Measurements from ENCODE around the gene ZNF319.

Gene ZNF319

GRCh38 chr16:58042886-58043515, 42.5 kb upstream of the ZNF319 start:
- H3K79me2 ChIP-seq (ENCODE audit: control insufficient read depth, insufficient read depth, low read length, unreplicated experiment) = no peaks in the 10 kb centered on the region
- no peaks in the 10 kb centered on the region for H3K4me1 ChIP-seq (ENCODE audit: control insufficient read depth, insufficient read depth, low read length, unreplicated experiment)
- no peaks in the 10 kb centered on the region for H3K27me3 ChIP-seq (ENCODE audit: insufficient read depth, low read length)
- H3K36me3 ChIP-seq (ENCODE audit: insufficient read depth, low read length) = no peaks in the 10 kb centered on the region
- no peak overlapping the region for H2AFZ ChIP-seq (ENCODE audit: low read length, unreplicated experiment)
- H3K27ac ChIP-seq (ENCODE audit: low read depth, low read length) = no peak overlapping the region
- H3K4me3 ChIP-seq (ENCODE audit: low read depth, low read length) = no peak overlapping the region

GRCh38 chr16:58042001-58042885, 41.8 kb upstream of the ZNF319 start:
- H3K36me3 ChIP-seq (ENCODE audit: insufficient read depth, low read length) = no peaks in the 10 kb centered on the region
- H3K79me2 ChIP-seq (ENCODE audit: control insufficient read depth, insufficient read depth, low read length, unreplicated experiment) = no peaks in the 10 kb centered on the region
- no peaks in the 10 kb centered on the region for H3K4me1 ChIP-seq (ENCODE audit: control insufficient read depth, insufficient read depth, low read length, unreplicated experiment)
- H2AFZ ChIP-seq (ENCODE audit: low read length, unreplicated experiment) = no peak overlapping the region
- no peak overlapping the region for H3K27ac ChIP-seq (ENCODE audit: low read depth, low read length)
- no peaks in the 10 kb centered on the region for H3K27me3 ChIP-seq (ENCODE audit: insufficient read depth, low read length)
- no peak overlapping the region for H3K4me3 ChIP-seq (ENCODE audit: low read depth, low read length)

GRCh38 chr16:58041628-58041955, 41.1 kb upstream of the ZNF319 start:
- no peaks in the 10 kb centered on the region for H3K27me3 ChIP-seq (ENCODE audit: insufficient read depth, low read length)
- H3K4me3 ChIP-seq (ENCODE audit: low read depth, low read length) = no peak overlapping the region
- no peak overlapping the region for H2AFZ ChIP-seq (ENCODE audit: low read length, unreplicated experiment)
- no peaks in the 10 kb centered on the region for H3K4me1 ChIP-seq (ENCODE audit: control insufficient read depth, insufficient read depth, low read length, unreplicated experiment)
- H3K36me3 ChIP-seq (ENCODE audit: insufficient read depth, low read length) = no peaks in the 10 kb centered on the region
- no peak overlapping the region for H3K27ac ChIP-seq (ENCODE audit: low read depth, low read length)
- H3K79me2 ChIP-seq (ENCODE audit: control insufficient read depth, insufficient read depth, low read length, unreplicated experiment) = no peaks in the 10 kb centered on the region

DNA sequence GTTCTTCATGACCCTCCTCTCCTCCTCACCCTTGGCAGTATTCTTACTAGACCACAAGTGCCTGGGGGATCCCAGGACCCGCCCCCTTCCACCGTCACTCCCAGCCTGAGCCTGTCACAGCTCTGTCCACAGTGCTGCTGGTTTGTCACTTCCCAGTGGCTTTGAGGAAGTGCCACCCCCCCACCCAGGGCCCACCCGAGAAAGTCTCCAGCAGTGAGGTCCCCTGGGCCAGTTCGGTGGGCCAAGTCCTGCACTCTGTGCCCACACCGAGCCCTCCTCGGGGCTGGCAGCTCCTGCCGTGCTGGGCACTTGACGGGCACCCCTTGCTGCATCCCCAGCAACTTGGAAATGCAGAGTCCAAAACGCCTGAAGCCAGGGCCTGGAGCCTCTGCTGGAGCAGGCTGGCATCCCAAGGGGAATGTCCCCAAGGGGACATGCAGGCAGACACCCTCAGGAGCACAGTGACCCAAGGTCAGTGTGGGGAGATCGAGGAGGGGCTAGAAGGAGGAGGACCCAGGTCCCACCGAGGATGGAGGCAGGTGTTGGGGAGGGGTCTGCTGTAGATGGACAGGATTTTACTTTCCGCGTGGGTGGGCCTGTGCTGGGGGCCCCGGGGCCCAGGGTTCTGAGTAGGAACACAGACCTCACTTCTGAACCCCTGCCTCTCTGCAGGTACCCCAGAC, 40.6 kb upstream of the ZNF319 start:
- Histone ChIP-seq H3K27me3 (ENCODE audit: insufficient read depth, low read length) (no peaks in the 10 kb centered on the region), H3K27ac (ENCODE audit: low read depth, low read length) (no peak overlapping the region), H2AFZ (ENCODE audit: low read length, unreplicated experiment) (no peak overlapping the region), H3K79me2 (ENCODE audit: control insufficient read depth, insufficient read depth, low read length, unreplicated experiment) (no peaks in the 10 kb centered on the region), H3K36me3 (ENCODE audit: insufficient read depth, low read length) (no peaks in the 10 kb centered on the region), H3K4me1 (ENCODE audit: control insufficient read depth, insufficient read depth, low read length, unreplicated experiment) (no peaks in the 10 kb centered on the region), H3K4me3 (ENCODE audit: low read depth, low read length) (no peak overlapping the region)

GRCh38 chr16:58040496-58040846, 40.0 kb upstream of the ZNF319 start:
- Histone ChIP-seq H3K27ac (ENCODE audit: low read depth, low read length) (no peak overlapping the region), H2AFZ (ENCODE audit: low read length, unreplicated experiment) (no peak overlapping the region), H3K4me3 (ENCODE audit: low read depth, low read length) (no peak overlapping the region), H3K4me1 (ENCODE audit: control insufficient read depth, insufficient read depth, low read length, unreplicated experiment) (no peaks in the 10 kb centered on the region), H3K27me3 (ENCODE audit: insufficient read depth, low read length) (no peaks in the 10 kb centered on the region), H3K36me3 (ENCODE audit: insufficient read depth, low read length) (no peaks in the 10 kb centered on the region), H3K79me2 (ENCODE audit: control insufficient read depth, insufficient read depth, low read length, unreplicated experiment) (no peaks in the 10 kb centered on the region)

GRCh38 chr16:58039829-58040495, 39.5 kb upstream of the ZNF319 start:
- Histone ChIP-seq H2AFZ (ENCODE audit: low read length, unreplicated experiment) (no peak overlapping the region), H3K79me2 (ENCODE audit: control insufficient read depth, insufficient read depth, low read length, unreplicated experiment) (no peaks in the 10 kb centered on the region), H3K4me3 (ENCODE audit: low read depth, low read length) (no peak overlapping the region), H3K4me1 (ENCODE audit: control insufficient read depth, insufficient read depth, low read length, unreplicated experiment) (no peaks in the 10 kb centered on the region), H3K27me3 (ENCODE audit: insufficient read depth, low read length) (no peaks in the 10 kb centered on the region), H3K36me3 (ENCODE audit: insufficient read depth, low read length) (no peaks in the 10 kb centered on the region), H3K27ac (ENCODE audit: low read depth, low read length) (no peak overlapping the region)

- no peaks in the 10 kb centered on the region for H3K79me2 ChIP-seq (ENCODE audit: control insufficient read depth, insufficient read depth, low read length, unreplicated experiment)
- H3K4me1 ChIP-seq (ENCODE audit: control insufficient read depth, insufficient read depth, low read length, unreplicated experiment) = no peaks in the 10 kb centered on the region
- no peak overlapping the region for H3K27ac ChIP-seq (ENCODE audit: low read depth, low read length)
- H3K27me3 ChIP-seq (ENCODE audit: insufficient read depth, low read length) = no peaks in the 10 kb centered on the region
- no peak overlapping the region for H2AFZ ChIP-seq (ENCODE audit: low read length, unreplicated experiment)
- H3K4me3 ChIP-seq (ENCODE audit: low read depth, low read length) = no peak overlapping the region
- no peaks in the 10 kb centered on the region for H3K36me3 ChIP-seq (ENCODE audit: insufficient read depth, low read length)
Observed at GRCh38 chr16:58038219-58038641, 37.8 kb upstream of the ZNF319 start.

- no peaks in the 10 kb centered on the region for H3K36me3 ChIP-seq (ENCODE audit: insufficient read depth, low read length)
- no peaks in the 10 kb centered on the region for H3K4me1 ChIP-seq (ENCODE audit: control insufficient read depth, insufficient read depth, low read length, unreplicated experiment)
- no peak overlapping the region for H2AFZ ChIP-seq (ENCODE audit: low read length, unreplicated experiment)
Observed at GRCh38 chr16:58037365-58038057, 37.0 kb upstream of the ZNF319 start.

DNA sequence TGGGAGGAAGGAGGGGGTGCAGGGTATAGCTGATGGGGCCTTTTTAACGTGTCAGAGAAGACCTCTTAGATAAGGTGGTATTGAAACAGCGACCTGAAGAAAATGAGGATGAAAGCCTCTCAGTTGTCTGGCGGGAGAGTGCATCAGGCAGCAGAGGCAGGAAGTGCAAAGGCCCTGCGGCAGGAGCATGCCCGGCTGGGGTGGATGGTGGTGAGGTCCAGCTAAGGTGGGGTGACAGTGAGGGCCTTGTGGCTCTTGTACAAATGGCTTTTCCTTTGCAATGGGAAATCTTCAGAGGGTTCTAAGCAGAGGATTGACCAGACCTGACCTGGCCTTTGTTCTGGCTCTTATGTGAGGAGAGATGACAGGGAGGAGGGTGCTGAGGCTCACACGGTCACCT, 36.5 kb upstream of the ZNF319 start:
- H3K4me1 ChIP-seq (ENCODE audit: control insufficient read depth, insufficient read depth, low read length, unreplicated experiment) = no peaks in the 10 kb centered on the region
- no peaks in the 10 kb centered on the region for H3K79me2 ChIP-seq (ENCODE audit: control insufficient read depth, insufficient read depth, low read length, unreplicated experiment)
- no peak overlapping the region for H3K27ac ChIP-seq (ENCODE audit: low read depth, low read length)
- no peak overlapping the region for H2AFZ ChIP-seq (ENCODE audit: low read length, unreplicated experiment)
- H3K4me3 ChIP-seq (ENCODE audit: low read depth, low read length) = no peak overlapping the region
- H3K36me3 ChIP-seq (ENCODE audit: insufficient read depth, low read length) = no peaks in the 10 kb centered on the region
- no peaks in the 10 kb centered on the region for H3K27me3 ChIP-seq (ENCODE audit: insufficient read depth, low read length)

More at GRCh38 chr16:58037365-58038057, 37.0 kb upstream of the ZNF319 start:
- Histone ChIP-seq H3K27me3 (ENCODE audit: insufficient read depth, low read length) (no peaks in the 10 kb centered on the region), H3K79me2 (ENCODE audit: control insufficient read depth, insufficient read depth, low read length, unreplicated experiment) (no peaks in the 10 kb centered on the region), H3K27ac (ENCODE audit: low read depth, low read length) (no peak overlapping the region), H3K4me3 (ENCODE audit: low read depth, low read length) (no peak overlapping the region)
